K562 (cell line): ENCODE results near the gene CDKN2D. TPM values are rescaled to one million over a fixed set of nuclear protein-coding genes. Genes with fewer than 3 reads are reported as not detected.

Experiments
- CBFA2T2 ChIP-seq: fragments of 450-650 bp; conservative IDR thresholded peaks from 2 replicates; pipeline ENCODE4 v1.6.1; 2017; ENCODE audit warnings: mild to moderate bottlenecking
- CBX3 ChIP-seq, 2 experiments: IDR thresholded peaks; 1 replicate in 1 of 2; 2 replicates in 1 of 2; pipeline ENCODE4 v1.6.1; 2012; ENCODE audit warnings: inconsistent platforms in 2 of 2, low read length in 2 of 2, borderline replicate concordance in 1 of 2, control low read depth in 1 of 2
- GTF2F1 ChIP-seq: IDR thresholded peaks from 2 replicates; pipeline ENCODE4 v1.6.1; 2011; ENCODE audit warnings: low read depth, low read length, improper control_type of control experiment
- HDAC2 ChIP-seq: fragments of 450-650 bp; IDR thresholded peaks from 2 replicates; pipeline ENCODE4 v1.6.1; 2016; ENCODE audit warnings: mild to moderate bottlenecking
- IRF2 ChIP-seq: sonication (generic); formaldehyde crosslinking; IDR thresholded peaks from 2 replicates; pipeline ENCODE4 v1.8.1; 2022; ENCODE audit warnings: mild to moderate bottlenecking, missing genetic modification reagents
- IRF9 ChIP-seq: fragments of 450-650 bp; IDR thresholded peaks from 2 replicates; pipeline ENCODE4 v1.6.1; 2016; ENCODE audit warnings: missing biosample characterization, missing genetic modification characterization
- KAT7 ChIP-seq: sonication (generic); formaldehyde crosslinking; IDR thresholded peaks from 2 replicates; pipeline ENCODE4 v1.8.0; 2022; ENCODE audit warnings: missing genetic modification reagents, mild to moderate bottlenecking, borderline replicate concordance
- KLF16 ChIP-seq: IDR thresholded peaks from 2 replicates; pipeline ENCODE4 v1.6.1; 2016; ENCODE audit warnings: antibody characterized with exemption
- NELFE ChIP-seq: IDR thresholded peaks from 2 replicates; pipeline ENCODE4 v1.6.1; 2011; ENCODE audit warnings: mild to moderate bottlenecking; ENCODE audit not compliant: insufficient read depth, insufficient read length
- PKNOX1 ChIP-seq: fragments of 450-650 bp; IDR thresholded peaks from 2 replicates; pipeline ENCODE4 v1.6.1; 2016
- POU5F1 ChIP-seq: fragments of 150-350 bp; IDR thresholded peaks from 2 replicates; pipeline ENCODE4 v1.6.1; 2014; ENCODE audit warnings: borderline replicate concordance, low read length, low read depth, mild to moderate bottlenecking; ENCODE audit not compliant: partially characterized antibody
- PRMT5 ChIP-seq: sonication (generic); formaldehyde crosslinking; IDR thresholded peaks from 2 replicates; pipeline ENCODE4 v1.5.0; 2020; ENCODE audit warnings: missing genetic modification reagents
- SP1 ChIP-seq: sonication (generic); formaldehyde crosslinking; IDR thresholded peaks from 2 replicates; pipeline ENCODE4 v1.8.1; 2022; ENCODE audit warnings: mild to moderate bottlenecking, missing genetic modification reagents
- ZNF224 ChIP-seq: sonication (generic); formaldehyde crosslinking; IDR thresholded peaks from 2 replicates; pipeline ENCODE4 v1.8.0; 2022; ENCODE audit warnings: mild to moderate bottlenecking, missing genetic modification reagents
- polyA plus RNA-seq, 8 experiments: library from polyadenylated mRNA; depleted of rRNA in 4 of 8; stranded (reverse) in 5 of 8; unstranded in 3 of 8; fragments of >200 nt; fragmentation: Nextera tagmentation in 2 of 8; fragmentation: Illumina TruSeq in 1 of 8; extraction: Ambion mirVana in 2 of 8; extraction: Trizol in 1 of 8; gene quantifications; 2 replicates each; pipeline versions ENCODE4 v1.2.1 to v1.2.3, GENCODE V29; 2011 to 2014; ENCODE audit warnings: inconsistent platforms in 1 of 8, missing spikeins in 1 of 8
- total RNA-seq, 7 experiments: library from RNA; depleted of rRNA in 6 of 7; stranded (reverse); fragments of >200 nt in 6 of 7; fragmentation: Illumina TruSeq in 2 of 7; extraction: Trizol in 2 of 7; gene quantifications; 2 replicates each; pipeline versions ENCODE4 v1.2.1 to v1.2.3, GENCODE V29; 2011 to 2021; ENCODE audit warnings: low replicate concordance in 1 of 7
- TF ChIP-seq, protein P1 (sequence below): sonication (generic); formaldehyde crosslinking; IDR thresholded peaks from 2 replicates; pipeline ENCODE4 v1.8.1; 2023; ENCODE audit warnings: mild to moderate bottlenecking, missing genetic modification reagents
- TF ChIP-seq, protein P2 (sequence below), 3 experiments: IDR thresholded peaks in 2 of 3; conservative IDR thresholded peaks in 1 of 3; 2 replicates each; pipeline ENCODE4 v1.5.1; 2011 to 2012; ENCODE audit warnings: low read length in 3 of 3, mild to moderate bottlenecking in 3 of 3, control low read depth in 2 of 3, improper control_type of control experiment in 1 of 3, inconsistent platforms in 1 of 3, low read depth in 1 of 3, mixed read lengths in 1 of 3, moderate library complexity in 1 of 3; ENCODE audit not compliant: insufficient read depth in 2 of 3
- TF ChIP-seq, protein P3 (sequence below): fragments of 450-650 bp; formaldehyde crosslinking; IDR thresholded peaks from 2 replicates; pipeline ENCODE4 v1.4.0; 2020; ENCODE audit warnings: mild to moderate bottlenecking
- TF ChIP-seq, protein P4 (sequence below): fragments of 450-650 bp; IDR thresholded peaks from 2 replicates; pipeline ENCODE4 v1.7.1; 2018; ENCODE audit warnings: mild to moderate bottlenecking, low read depth; ENCODE audit not compliant: partially characterized antibody

CDKN2D gene
- total and polyA plus RNA-seq, 9 of the 15 experiments (the other 6 are each of a cell fraction or from before 2014, with no cell fraction given): 0.41 to 8.2 (median 3.7) TPM

DNA sequence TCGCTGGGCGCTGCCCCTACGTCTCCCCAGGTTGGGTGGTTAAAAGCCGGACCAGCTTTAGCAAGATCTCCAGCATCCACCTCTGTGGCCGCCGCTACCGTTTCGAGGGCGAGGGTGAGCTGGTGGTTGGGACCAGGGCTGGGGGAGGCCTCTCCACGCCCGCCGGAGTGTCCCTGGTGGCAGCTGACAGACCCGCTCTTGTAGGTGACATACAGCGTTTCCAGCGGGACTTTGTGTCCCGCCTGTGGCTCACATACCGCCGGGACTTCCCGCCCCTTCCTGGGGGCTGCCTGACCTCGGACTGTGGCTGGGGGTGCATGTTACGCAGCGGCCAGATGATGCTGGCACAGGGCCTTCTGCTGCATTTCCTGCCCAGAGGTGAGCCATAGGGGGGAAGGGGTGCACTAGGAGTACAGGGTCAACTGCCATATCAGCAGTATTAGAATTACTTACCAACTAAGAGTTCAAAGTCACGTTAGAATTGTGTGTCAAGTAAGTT lies 24.0 kb downstream of the CDKN2D start (continued):
- TF ChIP-seq ZNF224 (CRISPR knock-in tag): no peak
- no peak for TF ChIP-seq NELFE
- no peak for TF ChIP-seq CBFA2T2
- no peak for TF ChIP-seq POU5F1
- TF ChIP-seq SP1 (CRISPR knock-in tag): 0 out of 2 replicates have a peak, but pooled peaks have one; percentile 30
- TF ChIP-seq, protein P1, sequence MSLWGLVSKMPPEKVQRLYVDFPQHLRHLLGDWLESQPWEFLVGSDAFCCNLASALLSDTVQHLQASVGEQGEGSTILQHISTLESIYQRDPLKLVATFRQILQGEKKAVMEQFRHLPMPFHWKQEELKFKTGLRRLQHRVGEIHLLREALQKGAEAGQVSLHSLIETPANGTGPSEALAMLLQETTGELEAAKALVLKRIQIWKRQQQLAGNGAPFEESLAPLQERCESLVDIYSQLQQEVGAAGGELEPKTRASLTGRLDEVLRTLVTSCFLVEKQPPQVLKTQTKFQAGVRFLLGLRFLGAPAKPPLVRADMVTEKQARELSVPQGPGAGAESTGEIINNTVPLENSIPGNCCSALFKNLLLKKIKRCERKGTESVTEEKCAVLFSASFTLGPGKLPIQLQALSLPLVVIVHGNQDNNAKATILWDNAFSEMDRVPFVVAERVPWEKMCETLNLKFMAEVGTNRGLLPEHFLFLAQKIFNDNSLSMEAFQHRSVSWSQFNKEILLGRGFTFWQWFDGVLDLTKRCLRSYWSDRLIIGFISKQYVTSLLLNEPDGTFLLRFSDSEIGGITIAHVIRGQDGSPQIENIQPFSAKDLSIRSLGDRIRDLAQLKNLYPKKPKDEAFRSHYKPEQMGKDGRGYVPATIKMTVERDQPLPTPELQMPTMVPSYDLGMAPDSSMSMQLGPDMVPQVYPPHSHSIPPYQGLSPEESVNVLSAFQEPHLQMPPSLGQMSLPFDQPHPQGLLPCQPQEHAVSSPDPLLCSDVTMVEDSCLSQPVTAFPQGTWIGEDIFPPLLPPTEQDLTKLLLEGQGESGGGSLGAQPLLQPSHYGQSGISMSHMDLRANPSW (CRISPR knock-in tag): no peak
- TF ChIP-seq, protein P2, sequence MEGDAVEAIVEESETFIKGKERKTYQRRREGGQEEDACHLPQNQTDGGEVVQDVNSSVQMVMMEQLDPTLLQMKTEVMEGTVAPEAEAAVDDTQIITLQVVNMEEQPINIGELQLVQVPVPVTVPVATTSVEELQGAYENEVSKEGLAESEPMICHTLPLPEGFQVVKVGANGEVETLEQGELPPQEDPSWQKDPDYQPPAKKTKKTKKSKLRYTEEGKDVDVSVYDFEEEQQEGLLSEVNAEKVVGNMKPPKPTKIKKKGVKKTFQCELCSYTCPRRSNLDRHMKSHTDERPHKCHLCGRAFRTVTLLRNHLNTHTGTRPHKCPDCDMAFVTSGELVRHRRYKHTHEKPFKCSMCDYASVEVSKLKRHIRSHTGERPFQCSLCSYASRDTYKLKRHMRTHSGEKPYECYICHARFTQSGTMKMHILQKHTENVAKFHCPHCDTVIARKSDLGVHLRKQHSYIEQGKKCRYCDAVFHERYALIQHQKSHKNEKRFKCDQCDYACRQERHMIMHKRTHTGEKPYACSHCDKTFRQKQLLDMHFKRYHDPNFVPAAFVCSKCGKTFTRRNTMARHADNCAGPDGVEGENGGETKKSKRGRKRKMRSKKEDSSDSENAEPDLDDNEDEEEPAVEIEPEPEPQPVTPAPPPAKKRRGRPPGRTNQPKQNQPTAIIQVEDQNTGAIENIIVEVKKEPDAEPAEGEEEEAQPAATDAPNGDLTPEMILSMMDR (IDR thresholded peaks at IDR 0.05 in 2 of 3, conservative IDR thresholded peaks at IDR 0.05 in 1 of 3; ENCODE audit: insufficient read depth in 2 of 3, low read depth in 1 of 3, low read length in 3 of 3): no peak
- no peak for TF ChIP-seq IRF2 (CRISPR knock-in tag)
- TF ChIP-seq, protein P3, sequence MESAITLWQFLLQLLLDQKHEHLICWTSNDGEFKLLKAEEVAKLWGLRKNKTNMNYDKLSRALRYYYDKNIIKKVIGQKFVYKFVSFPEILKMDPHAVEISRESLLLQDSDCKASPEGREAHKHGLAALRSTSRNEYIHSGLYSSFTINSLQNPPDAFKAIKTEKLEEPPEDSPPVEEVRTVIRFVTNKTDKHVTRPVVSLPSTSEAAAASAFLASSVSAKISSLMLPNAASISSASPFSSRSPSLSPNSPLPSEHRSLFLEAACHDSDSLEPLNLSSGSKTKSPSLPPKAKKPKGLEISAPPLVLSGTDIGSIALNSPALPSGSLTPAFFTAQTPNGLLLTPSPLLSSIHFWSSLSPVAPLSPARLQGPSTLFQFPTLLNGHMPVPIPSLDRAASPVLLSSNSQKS (CRISPR knock-in tag): no peak
- TF ChIP-seq, protein P4, sequence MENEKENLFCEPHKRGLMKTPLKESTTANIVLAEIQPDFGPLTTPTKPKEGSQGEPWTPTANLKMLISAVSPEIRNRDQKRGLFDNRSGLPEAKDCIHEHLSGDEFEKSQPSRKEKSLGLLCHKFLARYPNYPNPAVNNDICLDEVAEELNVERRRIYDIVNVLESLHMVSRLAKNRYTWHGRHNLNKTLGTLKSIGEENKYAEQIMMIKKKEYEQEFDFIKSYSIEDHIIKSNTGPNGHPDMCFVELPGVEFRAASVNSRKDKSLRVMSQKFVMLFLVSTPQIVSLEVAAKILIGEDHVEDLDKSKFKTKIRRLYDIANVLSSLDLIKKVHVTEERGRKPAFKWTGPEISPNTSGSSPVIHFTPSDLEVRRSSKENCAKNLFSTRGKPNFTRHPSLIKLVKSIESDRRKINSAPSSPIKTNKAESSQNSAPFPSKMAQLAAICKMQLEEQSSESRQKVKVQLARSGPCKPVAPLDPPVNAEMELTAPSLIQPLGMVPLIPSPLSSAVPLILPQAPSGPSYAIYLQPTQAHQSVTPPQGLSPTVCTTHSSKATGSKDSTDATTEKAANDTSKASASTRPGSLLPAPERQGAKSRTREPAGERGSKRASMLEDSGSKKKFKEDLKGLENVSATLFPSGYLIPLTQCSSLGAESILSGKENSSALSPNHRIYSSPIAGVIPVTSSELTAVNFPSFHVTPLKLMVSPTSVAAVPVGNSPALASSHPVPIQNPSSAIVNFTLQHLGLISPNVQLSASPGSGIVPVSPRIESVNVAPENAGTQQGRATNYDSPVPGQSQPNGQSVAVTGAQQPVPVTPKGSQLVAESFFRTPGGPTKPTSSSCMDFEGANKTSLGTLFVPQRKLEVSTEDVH: no peak
- TF ChIP-seq KLF16: no peak
- TF ChIP-seq GTF2F1: no peak
- TF ChIP-seq CBX3 (IDR thresholded peaks at IDR 0.05; ENCODE audit: borderline replicate concordance in 1 of 2, low read length in 2 of 2): 0 out of 3 replicates have a peak, but pooled peaks of 1 of the 2 experiments have one; percentile 6
- TF ChIP-seq PRMT5 (CRISPR knock-in tag): no peak
- no peak for TF ChIP-seq IRF9 (tag)
- no peak for TF ChIP-seq PKNOX1
- TF ChIP-seq HDAC2: no peak
- TF ChIP-seq KAT7 (CRISPR knock-in tag): no peak
